Breast epithelium (tissue), 4 donors: ENCODE results near the gene SLC6A8. TPM values are rescaled to one million over a fixed set of nuclear protein-coding genes. Genes with fewer than 3 reads are reported as not detected.

Experiments used
- DNase-seq, 2 donors: peaks; one replicate each; pipeline ENCODE4 v3.0.0-alpha.2; 2019; ENCODE audit warnings: low spot score in 2 of 2
- H3K27ac ChIP-seq, 2 donors: fragments of 200-600 bp; sonication (generic) in 1 of 2; one replicate each; pipeline ENCODE4 v1.5.1; 2016 to 2019; ENCODE audit warnings: mild to moderate bottlenecking in 1 of 2
- H3K27me3 ChIP-seq, 2 donors: fragments of 200-600 bp; sonication (generic) in 1 of 2; one replicate each; pipeline versions ENCODE4 v1.5.1 to v1.6.0; 2017 to 2019; ENCODE audit warnings: control low read depth in 1 of 2, mild to moderate bottlenecking in 1 of 2
- H3K36me3 ChIP-seq: fragments of 200-600 bp; one replicate; pipeline ENCODE4 v1.5.1; 2019
- H3K4me1 ChIP-seq, 2 donors: fragments of 200-600 bp; sonication (generic); one replicate each; pipeline ENCODE4 v1.5.1; 2016 to 2019; ENCODE audit warnings: control low read depth in 1 of 2
- H3K4me3 ChIP-seq, 3 donors: fragments of 200-600 bp; sonication (generic); 1 replicate in 2 of 3; 2 replicates in 1 of 3; pipeline ENCODE4 v1.5.1; 2016 to 2019; ENCODE audit warnings: mild to moderate bottlenecking in 3 of 3, moderate library complexity in 2 of 3
- H3K9me3 ChIP-seq, 2 donors: fragments of 200-600 bp; sonication (generic) in 1 of 2; one replicate each; pipeline ENCODE4 v1.5.1; 2016 to 2019; ENCODE audit warnings: control low read depth in 1 of 2
- CTCF ChIP-seq, 3 donors: fragments of 450-650 bp; IDR thresholded peaks; one replicate each; pipeline ENCODE4 v1.5.1; 2016 to 2017; ENCODE audit warnings: antibody characterized with exemption in 3 of 3, mild to moderate bottlenecking in 3 of 3, moderate library complexity in 3 of 3
- POLR2A ChIP-seq: fragments of 450-650 bp; IDR thresholded peaks from one replicate; pipeline ENCODE4 v1.6.1; 2016; ENCODE audit warnings: antibody characterized with exemption, mild to moderate bottlenecking, moderate library complexity
- POLR2AphosphoS5 ChIP-seq, 3 donors: sonication (generic); formaldehyde crosslinking; IDR thresholded peaks; one replicate each; pipeline ENCODE4 v1.6.1; 2017; ENCODE audit warnings: antibody characterized with exemption in 3 of 3
- intact Hi-C: fragments of 100-400 bp; cut with DNase I; formaldehyde crosslinking; loops from one replicate; pipeline ENCODE4 v1.15.1; 2023; ENCODE audit warnings: low total_unique reads
- total RNA-seq, 3 donors: library from RNA; depleted of rRNA; stranded (reverse); fragments of >200 nt; gene quantifications; one replicate each; pipeline ENCODE4 v1.1.0, GENCODE V29; 2016

SLC6A8 gene
- total RNA-seq, 3 donors from 2014 or later, result 7.6 to 40.8 (median 18.4) TPM

DNA sequence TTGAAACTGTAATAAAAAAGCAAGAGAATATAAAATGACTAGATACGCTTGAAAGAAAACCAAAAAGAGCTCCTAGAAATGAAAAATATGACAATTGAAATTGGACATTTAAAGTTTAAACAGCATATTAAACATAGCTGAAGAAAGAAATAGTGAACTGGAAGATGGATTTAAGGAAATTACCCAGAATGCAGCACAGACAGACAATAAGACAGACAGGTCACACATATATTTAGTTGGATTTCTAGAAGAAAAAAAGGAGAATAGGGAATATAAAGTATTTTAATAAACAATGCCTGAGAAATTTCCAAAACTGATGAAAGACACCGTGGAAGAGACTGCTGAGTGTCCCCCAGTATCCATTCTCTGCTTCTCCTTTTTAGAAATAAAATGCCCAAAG lies 34.2 kb upstream of the SLC6A8 start:
- no peaks in the 10 kb centered on the region for H3K4me1 ChIP-seq
- peaks cover 0 to 38% of the 10 kb centered on the region in 2 donors for H3K27me3 ChIP-seq
- intact Hi-C loops, result no loop called here
- H3K9me3 ChIP-seq, result peaks cover 0 to 23% of the 10 kb centered on the region in 2 donors
- H3K27ac ChIP-seq, result no peak overlapping the region
- H3K36me3 ChIP-seq, result no peaks in the 10 kb centered on the region
- DNase-seq, result no peak
- no peak for TF ChIP-seq POLR2AphosphoS5 (IDR thresholded peaks at IDR 0.05)
- no peak for TF ChIP-seq POLR2A
- H3K4me3 ChIP-seq, result no peak overlapping the region

DNA sequence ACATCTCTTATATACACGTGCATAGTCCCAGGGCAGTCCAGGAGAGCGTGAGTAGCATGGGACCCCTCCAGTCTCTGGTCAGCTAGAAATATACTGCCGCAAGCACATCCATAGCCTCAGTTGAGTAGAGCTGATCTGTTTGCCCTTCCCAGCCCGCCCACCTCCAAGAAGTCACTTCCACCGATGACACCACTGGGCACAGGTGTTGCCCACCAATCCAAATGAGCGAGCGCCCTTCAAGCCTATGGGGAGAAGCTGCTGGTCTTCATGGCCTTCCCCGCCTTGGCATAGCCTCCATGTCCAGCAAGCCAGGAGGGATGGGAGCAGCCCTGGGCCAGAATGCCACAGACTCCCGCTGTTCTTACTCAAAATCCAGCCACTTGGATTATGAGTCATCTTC lies 30.6 kb upstream of the SLC6A8 start:
- TF ChIP-seq POLR2AphosphoS5 (IDR thresholded peaks at IDR 0.05) (no peak), CTCF (IDR thresholded peaks at IDR 0.05) (no peak), POLR2A (no peak)
- H3K4me3 ChIP-seq, result no peak overlapping the region
- intact Hi-C loops, result no loop called here
- H3K27me3 ChIP-seq, result peaks cover 0 to 24% of the 10 kb centered on the region in 2 donors
- peaks cover 0 to 33% of the 10 kb centered on the region in 2 donors for H3K9me3 ChIP-seq
- H3K27ac ChIP-seq, result no peak overlapping the region
- no peaks in the 10 kb centered on the region for H3K4me1 ChIP-seq
- no peak for DNase-seq
- H3K36me3 ChIP-seq, result no peaks in the 10 kb centered on the region

DNA sequence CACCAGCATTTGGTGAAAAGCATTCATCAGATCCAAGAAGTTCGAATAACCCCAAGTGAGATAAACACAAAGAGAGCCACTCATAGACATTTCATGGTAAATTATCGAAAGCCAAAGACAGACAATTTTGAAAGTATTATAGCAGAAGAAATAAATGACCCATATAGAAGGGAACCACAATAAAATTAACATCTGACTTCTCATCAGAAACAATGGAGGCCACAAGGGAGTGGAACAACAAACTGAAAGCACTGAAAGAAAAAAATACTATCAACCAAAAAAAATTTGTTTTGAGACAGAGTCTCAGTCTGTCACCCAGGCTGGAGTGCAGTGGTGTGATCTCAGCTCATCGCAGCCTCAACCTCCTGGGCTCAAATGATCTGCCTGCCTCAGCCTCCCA lies 28.5 kb upstream of the SLC6A8 start:
- H3K36me3 ChIP-seq, result no peaks in the 10 kb centered on the region
- no peaks in the 10 kb centered on the region for H3K4me1 ChIP-seq
- DNase-seq, result no peak
- H3K27me3 ChIP-seq, result peaks cover 0 to 40% of the 10 kb centered on the region in 2 donors
- H3K4me3 ChIP-seq, result no peak overlapping the region
- peaks cover 0 to 22% of the 10 kb centered on the region in 2 donors for H3K9me3 ChIP-seq
- intact Hi-C loops, result no loop called here
- TF ChIP-seq POLR2A (no peak), CTCF (IDR thresholded peaks at IDR 0.05) (no peak), POLR2AphosphoS5 (IDR thresholded peaks at IDR 0.05) (no peak)
- no peak overlapping the region for H3K27ac ChIP-seq

DNA sequence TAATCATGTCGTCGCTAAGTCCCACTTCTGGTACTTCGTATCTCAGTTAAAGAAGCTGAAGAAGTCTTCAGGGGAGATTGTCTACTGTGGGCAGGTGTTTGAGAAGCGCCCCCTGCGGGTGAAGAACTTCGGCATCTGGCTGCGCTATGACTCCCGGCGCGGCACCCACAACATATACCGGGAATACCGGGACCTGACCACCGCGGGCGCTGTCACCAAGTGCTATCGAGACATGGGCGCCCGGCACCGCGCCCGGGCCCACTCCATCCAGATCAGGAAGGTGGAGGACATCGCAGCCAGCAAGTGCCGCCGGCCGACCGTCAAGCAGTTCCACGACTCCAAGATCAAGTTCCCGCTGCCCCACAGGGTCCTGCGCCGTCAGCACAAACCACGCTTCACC lies 25.5 kb upstream of the SLC6A8 start:
- no peak for DNase-seq
- H3K27me3 ChIP-seq, result peaks cover 0 to 36% of the 10 kb centered on the region in 2 donors

DNA sequence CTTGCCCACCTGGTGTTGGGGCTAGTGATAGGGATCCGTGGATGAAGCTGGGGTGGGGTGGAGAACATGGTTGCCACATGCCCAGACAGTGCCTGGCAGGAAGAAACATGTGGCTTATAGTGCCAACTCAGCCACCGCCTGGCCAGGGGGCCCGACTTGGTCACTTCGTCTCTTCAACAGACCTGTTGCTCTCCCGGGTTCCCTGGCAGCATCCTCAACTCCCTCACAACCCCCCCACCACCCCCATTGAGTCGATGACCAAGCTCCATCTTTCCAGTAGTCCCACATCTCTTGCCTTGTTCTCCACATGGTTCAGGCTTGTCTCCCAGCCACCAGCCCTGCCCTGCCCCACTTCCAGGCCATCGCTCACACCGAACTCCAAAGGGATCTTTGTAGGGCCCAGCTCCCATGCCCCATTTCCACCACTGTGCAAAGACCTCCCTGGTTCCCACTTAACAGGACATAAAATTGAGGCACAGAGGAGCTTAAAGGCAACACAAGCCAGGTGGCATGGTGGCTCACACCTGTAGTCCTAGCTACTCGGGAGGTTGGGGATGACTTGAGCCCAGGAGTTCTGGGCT lies 21.9 kb upstream of the SLC6A8 start:
- TF ChIP-seq POLR2A (no peak), POLR2AphosphoS5 (IDR thresholded peaks at IDR 0.05) (no peak), CTCF (IDR thresholded peaks at IDR 0.05) (no peak)
- Histone ChIP-seq H3K36me3 (no peaks in the 10 kb centered on the region), H3K27me3 (peaks cover 0 to 55% of the 10 kb centered on the region in 2 donors), H3K4me1 (no peaks in the 10 kb centered on the region), H3K4me3 (no peak overlapping the region), H3K27ac (no peak overlapping the region), H3K9me3 (peaks cover 0 to 24% of the 10 kb centered on the region in 2 donors)
- DNase-seq, result no peak
- intact Hi-C loops, result no loop called here

More for the DNA sequence above, 25.5 kb upstream of the SLC6A8 start:
- no peaks in the 10 kb centered on the region for H3K36me3 ChIP-seq
- peak overlapping the region in 1 of 3 donors; percentile 32 for H3K4me3 ChIP-seq
- H3K4me1 ChIP-seq, result no peaks in the 10 kb centered on the region
- no peak for TF ChIP-seq POLR2A
- TF ChIP-seq CTCF (IDR thresholded peaks at IDR 0.05), result peak in 2 of 3 donors; percentile 15 to 22
- no peak overlapping the region for H3K27ac ChIP-seq
- H3K9me3 ChIP-seq, result peaks cover 0 to 24% of the 10 kb centered on the region in 2 donors
- intact Hi-C loops, result no loop called here
